ENCODE measurements around the gene MYT1. TPM values are rescaled to one million over a fixed set of nuclear protein-coding genes. Genes with fewer than 3 reads are reported as not detected.

MYT1 gene
- polyA plus RNA-seq, 1 of the 3 experiments (the other 2 are of a cell fraction): 0.10 TPM

DNA sequence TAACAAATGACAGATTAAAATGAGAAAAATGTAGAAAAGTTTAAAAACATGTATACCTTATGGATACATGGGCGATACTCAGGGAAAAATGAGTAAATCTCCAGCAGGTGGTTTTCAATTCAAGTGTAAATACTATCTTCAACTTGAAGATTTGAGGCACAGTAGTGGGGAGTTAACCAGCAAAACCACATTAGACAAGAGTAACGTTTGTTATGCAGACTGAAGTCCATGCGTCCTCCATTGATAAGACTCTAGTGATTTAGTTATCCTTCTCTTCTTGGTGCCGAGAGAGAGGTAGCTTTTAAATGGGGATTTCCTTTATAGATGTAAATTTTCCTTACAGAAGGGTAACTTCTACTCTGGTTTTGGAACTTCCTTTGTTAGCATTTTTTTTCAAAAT lies 119.4 kb downstream of the MYT1 start:
- DNase-seq: no peak
- Histone ChIP-seq H4K20me1 (ENCODE audit: insufficient read depth) (no peaks in the 10 kb centered on the region), H3K4me3 (ENCODE audit: low read depth in 2 of 2, low read length in 1 of 2) (no peak overlapping the region), H3K27me3 (ENCODE audit: insufficient read depth) (no peaks in the 10 kb centered on the region), H3K9me2 (no peaks in the 10 kb centered on the region), H3K79me2 (ENCODE audit: insufficient read depth) (no peaks in the 10 kb centered on the region), H3F3A (replicated peaks; ENCODE audit: insufficient read depth) (peaks cover 8% of the 10 kb centered on the region), H3K27ac (ENCODE audit: low read depth in 2 of 2, low read length in 1 of 2) (no peak overlapping the region), H3K4me2 (no peak overlapping the region), H2AFZ (ENCODE audit: low read depth) (no peak overlapping the region), H3K36me3 (replicated peaks in 1 of 2; ENCODE audit: control insufficient read depth in 1 of 2, insufficient read depth in 2 of 2, low read length in 1 of 2) (no peaks in the 10 kb centered on the region), H3K9me3 (no peaks in the 10 kb centered on the region), H3K9ac (no peak overlapping the region), H3K4me1 (ENCODE audit: control insufficient read depth in 1 of 2, insufficient read depth in 2 of 2, low read depth in 1 of 2, low read length in 1 of 2) (no peaks in the 10 kb centered on the region)
- ChIA-PET POLR2A (no interaction called here), CTCF (no interaction called here)
- WGBS (ENCODE audit: low lambda C conversion rate): 36% methylated on average over 4 of the region's 4 CpGs
- TF ChIP-seq POLR2AphosphoS5 (IDR thresholded peaks at IDR 0.05; ENCODE audit: low read depth, low read length) (no peak), RFX5 (IDR thresholded peaks at IDR 0.05; ENCODE audit: low read length) (no peak), TCF12 (IDR thresholded peaks at IDR 0.05) (no peak), FOSL2 (IDR thresholded peaks at IDR 0.05; ENCODE audit: borderline replicate concordance, low read depth) (no peak), MEF2A (IDR thresholded peaks at IDR 0.05; ENCODE audit: borderline replicate concordance, low read depth) (no peak), RXRA (IDR thresholded peaks at IDR 0.05; ENCODE audit: borderline replicate concordance, low read depth) (no peak), GABPA (IDR thresholded peaks at IDR 0.05; ENCODE audit: low read depth) (no peak), RAD21 (IDR thresholded peaks at IDR 0.05; ENCODE audit: low read length) (no peak), TAF1 (IDR thresholded peaks at IDR 0.05; ENCODE audit: borderline replicate concordance, low read depth, low read length) (no peak), FOXJ3 (CRISPR knock-in tag; IDR thresholded peaks at IDR 0.05) (no peak), SMC3 (IDR thresholded peaks at IDR 0.05; ENCODE audit: low read depth, low read length) (no peak), EZH2phosphoT487 (IDR thresholded peaks at IDR 0.05; ENCODE audit: borderline replicate concordance, low read depth) (no peak), RCOR1 (IDR thresholded peaks at IDR 0.05; ENCODE audit: low read length) (no peak), GATA2 (CRISPR knock-in tag; IDR thresholded peaks at IDR 0.05) (no peak), JUND (IDR thresholded peaks at IDR 0.05) (no peak)
- TF ChIP-seq, protein P1, sequence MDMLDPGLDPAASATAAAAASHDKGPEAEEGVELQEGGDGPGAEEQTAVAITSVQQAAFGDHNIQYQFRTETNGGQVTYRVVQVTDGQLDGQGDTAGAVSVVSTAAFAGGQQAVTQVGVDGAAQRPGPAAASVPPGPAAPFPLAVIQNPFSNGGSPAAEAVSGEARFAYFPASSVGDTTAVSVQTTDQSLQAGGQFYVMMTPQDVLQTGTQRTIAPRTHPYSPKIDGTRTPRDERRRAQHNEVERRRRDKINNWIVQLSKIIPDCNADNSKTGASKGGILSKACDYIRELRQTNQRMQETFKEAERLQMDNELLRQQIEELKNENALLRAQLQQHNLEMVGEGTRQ (IDR thresholded peaks at IDR 0.05; ENCODE audit: borderline replicate concordance, low read depth, low read length): no peak
- TF ChIP-seq, protein P2, sequence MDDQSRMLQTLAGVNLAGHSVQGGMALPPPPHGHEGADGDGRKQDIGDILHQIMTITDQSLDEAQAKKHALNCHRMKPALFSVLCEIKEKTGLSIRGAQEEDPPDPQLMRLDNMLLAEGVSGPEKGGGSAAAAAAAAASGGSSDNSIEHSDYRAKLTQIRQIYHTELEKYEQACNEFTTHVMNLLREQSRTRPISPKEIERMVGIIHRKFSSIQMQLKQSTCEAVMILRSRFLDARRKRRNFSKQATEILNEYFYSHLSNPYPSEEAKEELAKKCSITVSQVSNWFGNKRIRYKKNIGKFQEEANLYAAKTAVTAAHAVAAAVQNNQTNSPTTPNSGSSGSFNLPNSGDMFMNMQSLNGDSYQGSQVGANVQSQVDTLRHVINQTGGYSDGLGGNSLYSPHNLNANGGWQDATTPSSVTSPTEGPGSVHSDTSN (IDR thresholded peaks at IDR 0.05): no peak
- TF ChIP-seq, protein P3, sequence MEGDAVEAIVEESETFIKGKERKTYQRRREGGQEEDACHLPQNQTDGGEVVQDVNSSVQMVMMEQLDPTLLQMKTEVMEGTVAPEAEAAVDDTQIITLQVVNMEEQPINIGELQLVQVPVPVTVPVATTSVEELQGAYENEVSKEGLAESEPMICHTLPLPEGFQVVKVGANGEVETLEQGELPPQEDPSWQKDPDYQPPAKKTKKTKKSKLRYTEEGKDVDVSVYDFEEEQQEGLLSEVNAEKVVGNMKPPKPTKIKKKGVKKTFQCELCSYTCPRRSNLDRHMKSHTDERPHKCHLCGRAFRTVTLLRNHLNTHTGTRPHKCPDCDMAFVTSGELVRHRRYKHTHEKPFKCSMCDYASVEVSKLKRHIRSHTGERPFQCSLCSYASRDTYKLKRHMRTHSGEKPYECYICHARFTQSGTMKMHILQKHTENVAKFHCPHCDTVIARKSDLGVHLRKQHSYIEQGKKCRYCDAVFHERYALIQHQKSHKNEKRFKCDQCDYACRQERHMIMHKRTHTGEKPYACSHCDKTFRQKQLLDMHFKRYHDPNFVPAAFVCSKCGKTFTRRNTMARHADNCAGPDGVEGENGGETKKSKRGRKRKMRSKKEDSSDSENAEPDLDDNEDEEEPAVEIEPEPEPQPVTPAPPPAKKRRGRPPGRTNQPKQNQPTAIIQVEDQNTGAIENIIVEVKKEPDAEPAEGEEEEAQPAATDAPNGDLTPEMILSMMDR (IDR thresholded peaks at IDR 0.05): no peak
- TF ChIP-seq, protein P4, sequence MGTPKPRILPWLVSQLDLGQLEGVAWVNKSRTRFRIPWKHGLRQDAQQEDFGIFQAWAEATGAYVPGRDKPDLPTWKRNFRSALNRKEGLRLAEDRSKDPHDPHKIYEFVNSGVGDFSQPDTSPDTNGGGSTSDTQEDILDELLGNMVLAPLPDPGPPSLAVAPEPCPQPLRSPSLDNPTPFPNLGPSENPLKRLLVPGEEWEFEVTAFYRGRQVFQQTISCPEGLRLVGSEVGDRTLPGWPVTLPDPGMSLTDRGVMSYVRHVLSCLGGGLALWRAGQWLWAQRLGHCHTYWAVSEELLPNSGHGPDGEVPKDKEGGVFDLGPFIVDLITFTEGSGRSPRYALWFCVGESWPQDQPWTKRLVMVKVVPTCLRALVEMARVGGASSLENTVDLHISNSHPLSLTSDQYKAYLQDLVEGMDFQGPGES (IDR thresholded peaks at IDR 0.05; ENCODE audit: low read depth, low read length): no peak
- TF ChIP-seq, protein P5, sequence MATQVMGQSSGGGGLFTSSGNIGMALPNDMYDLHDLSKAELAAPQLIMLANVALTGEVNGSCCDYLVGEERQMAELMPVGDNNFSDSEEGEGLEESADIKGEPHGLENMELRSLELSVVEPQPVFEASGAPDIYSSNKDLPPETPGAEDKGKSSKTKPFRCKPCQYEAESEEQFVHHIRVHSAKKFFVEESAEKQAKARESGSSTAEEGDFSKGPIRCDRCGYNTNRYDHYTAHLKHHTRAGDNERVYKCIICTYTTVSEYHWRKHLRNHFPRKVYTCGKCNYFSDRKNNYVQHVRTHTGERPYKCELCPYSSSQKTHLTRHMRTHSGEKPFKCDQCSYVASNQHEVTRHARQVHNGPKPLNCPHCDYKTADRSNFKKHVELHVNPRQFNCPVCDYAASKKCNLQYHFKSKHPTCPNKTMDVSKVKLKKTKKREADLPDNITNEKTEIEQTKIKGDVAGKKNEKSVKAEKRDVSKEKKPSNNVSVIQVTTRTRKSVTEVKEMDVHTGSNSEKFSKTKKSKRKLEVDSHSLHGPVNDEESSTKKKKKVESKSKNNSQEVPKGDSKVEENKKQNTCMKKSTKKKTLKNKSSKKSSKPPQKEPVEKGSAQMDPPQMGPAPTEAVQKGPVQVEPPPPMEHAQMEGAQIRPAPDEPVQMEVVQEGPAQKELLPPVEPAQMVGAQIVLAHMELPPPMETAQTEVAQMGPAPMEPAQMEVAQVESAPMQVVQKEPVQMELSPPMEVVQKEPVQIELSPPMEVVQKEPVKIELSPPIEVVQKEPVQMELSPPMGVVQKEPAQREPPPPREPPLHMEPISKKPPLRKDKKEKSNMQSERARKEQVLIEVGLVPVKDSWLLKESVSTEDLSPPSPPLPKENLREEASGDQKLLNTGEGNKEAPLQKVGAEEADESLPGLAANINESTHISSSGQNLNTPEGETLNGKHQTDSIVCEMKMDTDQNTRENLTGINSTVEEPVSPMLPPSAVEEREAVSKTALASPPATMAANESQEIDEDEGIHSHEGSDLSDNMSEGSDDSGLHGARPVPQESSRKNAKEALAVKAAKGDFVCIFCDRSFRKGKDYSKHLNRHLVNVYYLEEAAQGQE (IDR thresholded peaks at IDR 0.05; ENCODE audit: low read depth, low read length): no peak
